HEK293 (cell line): Measurements from ENCODE around the gene GDE1.

Experiments
- GLI4 ChIP-seq: fragments of 450-650 bp; formaldehyde crosslinking; IDR thresholded peaks from 2 replicates; pipeline ENCODE4 v1.5.1; 2016; ENCODE audit warnings: missing biosample characterization, missing genetic modification characterization
- IKZF3 ChIP-seq: fragments of 450-650 bp; IDR thresholded peaks from 2 replicates; pipeline ENCODE4 v1.5.0; 2018; ENCODE audit warnings: missing biosample characterization, mild to moderate bottlenecking, missing genetic modification characterization, moderate library complexity
- KLF1 ChIP-seq: fragments of 450-650 bp; formaldehyde crosslinking; IDR thresholded peaks from 2 replicates; pipeline ENCODE4 v1.5.1; 2016; ENCODE audit warnings: missing biosample characterization, missing genetic modification characterization
- KLF10 ChIP-seq: fragments of 450-650 bp; IDR thresholded peaks from 2 replicates; pipeline ENCODE4 v1.5.1; 2018; ENCODE audit warnings: missing biosample characterization, mild to moderate bottlenecking, missing genetic modification characterization
- KLF9 ChIP-seq: fragments of 450-650 bp; formaldehyde crosslinking; IDR thresholded peaks from 2 replicates; pipeline ENCODE4 v1.5.1; 2016; ENCODE audit warnings: missing biosample characterization, missing genetic modification characterization, low read depth
- OSR2 ChIP-seq: fragments of 450-650 bp; formaldehyde crosslinking; IDR thresholded peaks from 2 replicates; pipeline ENCODE4 v1.5.1; 2016; ENCODE audit warnings: missing biosample characterization, missing genetic modification characterization
- SP2 ChIP-seq: fragments of 450-650 bp; formaldehyde crosslinking; IDR thresholded peaks from 2 replicates; pipeline ENCODE4 v1.5.1; 2016; ENCODE audit warnings: missing biosample characterization, missing genetic modification characterization
- SP7 ChIP-seq: fragments of 450-650 bp; formaldehyde crosslinking; IDR thresholded peaks from 2 replicates; pipeline ENCODE4 v1.5.1; 2016; ENCODE audit warnings: missing biosample characterization, missing genetic modification characterization
- WT1 ChIP-seq: fragments of 450-650 bp; formaldehyde crosslinking; IDR thresholded peaks from 2 replicates; pipeline ENCODE4 v1.5.1; 2016; ENCODE audit warnings: missing biosample characterization, missing genetic modification characterization
- ZBTB7A ChIP-seq: fragments of 450-650 bp; formaldehyde crosslinking; IDR thresholded peaks from 2 replicates; pipeline ENCODE4 v1.5.1; 2016; ENCODE audit warnings: low read depth, missing biosample characterization, missing genetic modification characterization
- ZEB2 ChIP-seq: fragments of 450-650 bp; formaldehyde crosslinking; IDR thresholded peaks from 2 replicates; pipeline ENCODE4 v1.5.1; 2016; ENCODE audit warnings: missing biosample characterization, missing genetic modification characterization
- ZFP37 ChIP-seq: fragments of 450-650 bp; formaldehyde crosslinking; IDR thresholded peaks from 2 replicates; pipeline ENCODE4 v1.5.1; 2016; ENCODE audit warnings: missing biosample characterization, missing genetic modification characterization
- ZNF146 ChIP-seq: fragments of 450-650 bp; formaldehyde crosslinking; IDR thresholded peaks from 2 replicates; pipeline ENCODE4 v1.5.1; 2016; ENCODE audit warnings: missing biosample characterization, missing genetic modification characterization
- ZNF211 ChIP-seq: fragments of 450-650 bp; formaldehyde crosslinking; IDR thresholded peaks from 2 replicates; pipeline ENCODE4 v1.5.1; 2016; ENCODE audit warnings: low read depth, missing biosample characterization, missing genetic modification characterization
- ZNF335 ChIP-seq: fragments of 450-650 bp; formaldehyde crosslinking; conservative IDR thresholded peaks from 2 replicates; pipeline ENCODE4 v1.5.1; 2016; ENCODE audit warnings: missing biosample characterization, missing genetic modification characterization
- ZNF350 ChIP-seq: fragments of 450-650 bp; formaldehyde crosslinking; IDR thresholded peaks from 2 replicates; pipeline ENCODE4 v1.5.0; 2017; ENCODE audit warnings: missing biosample characterization, mild to moderate bottlenecking, missing genetic modification characterization
- ZNF366 ChIP-seq: fragments of 450-650 bp; formaldehyde crosslinking; conservative IDR thresholded peaks from 2 replicates; pipeline ENCODE4 v1.5.1; 2016; ENCODE audit warnings: missing biosample characterization, missing genetic modification characterization
- ZNF521 ChIP-seq: fragments of 450-650 bp; formaldehyde crosslinking; IDR thresholded peaks from 2 replicates; pipeline ENCODE4 v1.5.1; 2017; ENCODE audit warnings: missing biosample characterization, mild to moderate bottlenecking, missing genetic modification characterization
- ZNF530 ChIP-seq: fragments of 450-650 bp; formaldehyde crosslinking; IDR thresholded peaks from 2 replicates; pipeline ENCODE4 v1.5.1; 2016; ENCODE audit warnings: low read depth, missing biosample characterization, missing genetic modification characterization
- ZNF571 ChIP-seq: fragments of 450-650 bp; formaldehyde crosslinking; IDR thresholded peaks from 2 replicates; pipeline ENCODE4 v1.5.0; 2017; ENCODE audit warnings: missing biosample characterization, missing genetic modification characterization
- ZNF629 ChIP-seq: fragments of 450-650 bp; formaldehyde crosslinking; IDR thresholded peaks from 2 replicates; pipeline ENCODE4 v1.5.1; 2017; ENCODE audit warnings: missing biosample characterization, missing genetic modification characterization
- ZNF768 ChIP-seq: fragments of 450-650 bp; formaldehyde crosslinking; IDR thresholded peaks from 2 replicates; pipeline ENCODE4 v1.5.1; 2018; ENCODE audit warnings: missing biosample characterization, mild to moderate bottlenecking, missing genetic modification characterization
- ZNF843 ChIP-seq: fragments of 450-650 bp; formaldehyde crosslinking; IDR thresholded peaks from 2 replicates; pipeline ENCODE4 v1.5.1; 2016; ENCODE audit warnings: missing biosample characterization, missing genetic modification characterization
- ZSCAN16 ChIP-seq: fragments of 450-650 bp; formaldehyde crosslinking; IDR thresholded peaks from 2 replicates; pipeline ENCODE4 v1.5.1; 2016; ENCODE audit warnings: missing biosample characterization, missing genetic modification characterization
- ZSCAN23 ChIP-seq: fragments of 450-650 bp; formaldehyde crosslinking; IDR thresholded peaks from 2 replicates; pipeline ENCODE4 v1.5.1; 2016; ENCODE audit warnings: missing biosample characterization, missing genetic modification characterization
- ZXDB ChIP-seq: fragments of 450-650 bp; formaldehyde crosslinking; IDR thresholded peaks from 2 replicates; pipeline ENCODE4 v1.5.1; 2016; ENCODE audit warnings: missing biosample characterization, missing genetic modification characterization
- TF ChIP-seq, protein P1 (sequence below): fragments of 450-650 bp; formaldehyde crosslinking; IDR thresholded peaks from 2 replicates; pipeline ENCODE4 v1.5.1; 2016; ENCODE audit warnings: missing biosample characterization, missing genetic modification characterization
- TF ChIP-seq, protein P2 (sequence below): fragments of 450-650 bp; formaldehyde crosslinking; IDR thresholded peaks from 2 replicates; pipeline ENCODE4 v1.5.1; 2016; ENCODE audit warnings: missing biosample characterization, missing genetic modification characterization
- TF ChIP-seq, protein P3 (sequence below): IDR thresholded peaks from 2 replicates; pipeline ENCODE4 v1.6.1; 2011; ENCODE audit warnings: mild to moderate bottlenecking, low read depth, low read length, borderline replicate concordance
- TF ChIP-seq, protein P4 (sequence below): fragments of 450-650 bp; formaldehyde crosslinking; IDR thresholded peaks from 2 replicates; pipeline ENCODE4 v1.5.1; 2016; ENCODE audit warnings: missing biosample characterization, missing genetic modification characterization
- TF ChIP-seq, protein P5 (sequence below): fragments of 450-650 bp; formaldehyde crosslinking; IDR thresholded peaks from 2 replicates; pipeline ENCODE4 v1.5.1; 2016; ENCODE audit warnings: missing biosample characterization, missing genetic modification characterization, borderline replicate concordance

GDE1 gene

GRCh38 chr16:19517424-19518089 lies 4.3 kb downstream of the GDE1 start (continued):
- TF ChIP-seq GLI4 (tag by site-specific recombination) (no peak), ZNF350 (no peak), SP7 (peak; percentile 92), ZNF768 (no peak), ZNF629 (peak; percentile 73), ZNF366 (tag by site-specific recombination) (peak; percentile 75), ZEB2 (0 out of 2 replicates have a peak, but pooled peaks have one; percentile 61), ZNF146 (tag by site-specific recombination) (0 out of 2 replicates have a peak, but pooled peaks have one; percentile 3), ZXDB (peak; percentile 73), ZNF211 (no peak), ZSCAN16 (no peak), OSR2 (tag by site-specific recombination) (peak; percentile 84), ZFP37 (tag by site-specific recombination) (no peak), ZNF521 (tag by site-specific recombination) (no peak), KLF10 (tag by site-specific recombination) (peak; percentile 55), KLF9 (tag by site-specific recombination) (peak; percentile 26; the same call in 1 of the 2 replicates), KLF1 (tag by site-specific recombination) (peak; percentile 89), ZNF843 (tag by site-specific recombination) (peak; percentile 80), SP2 (tag by site-specific recombination) (no peak), ZNF530 (tag by site-specific recombination) (no peak), IKZF3 (peak; percentile 53; the same call in 1 of the 2 replicates), ZNF571 (tag by site-specific recombination) (no peak), ZNF335 (peak; percentile 18; the same call in 1 of the 2 replicates), WT1 (0 out of 2 replicates have a peak, but pooled peaks have one; percentile 14), ZBTB7A (tag by site-specific recombination) (no peak), ZSCAN23 (no peak)
- TF ChIP-seq, protein P1, sequence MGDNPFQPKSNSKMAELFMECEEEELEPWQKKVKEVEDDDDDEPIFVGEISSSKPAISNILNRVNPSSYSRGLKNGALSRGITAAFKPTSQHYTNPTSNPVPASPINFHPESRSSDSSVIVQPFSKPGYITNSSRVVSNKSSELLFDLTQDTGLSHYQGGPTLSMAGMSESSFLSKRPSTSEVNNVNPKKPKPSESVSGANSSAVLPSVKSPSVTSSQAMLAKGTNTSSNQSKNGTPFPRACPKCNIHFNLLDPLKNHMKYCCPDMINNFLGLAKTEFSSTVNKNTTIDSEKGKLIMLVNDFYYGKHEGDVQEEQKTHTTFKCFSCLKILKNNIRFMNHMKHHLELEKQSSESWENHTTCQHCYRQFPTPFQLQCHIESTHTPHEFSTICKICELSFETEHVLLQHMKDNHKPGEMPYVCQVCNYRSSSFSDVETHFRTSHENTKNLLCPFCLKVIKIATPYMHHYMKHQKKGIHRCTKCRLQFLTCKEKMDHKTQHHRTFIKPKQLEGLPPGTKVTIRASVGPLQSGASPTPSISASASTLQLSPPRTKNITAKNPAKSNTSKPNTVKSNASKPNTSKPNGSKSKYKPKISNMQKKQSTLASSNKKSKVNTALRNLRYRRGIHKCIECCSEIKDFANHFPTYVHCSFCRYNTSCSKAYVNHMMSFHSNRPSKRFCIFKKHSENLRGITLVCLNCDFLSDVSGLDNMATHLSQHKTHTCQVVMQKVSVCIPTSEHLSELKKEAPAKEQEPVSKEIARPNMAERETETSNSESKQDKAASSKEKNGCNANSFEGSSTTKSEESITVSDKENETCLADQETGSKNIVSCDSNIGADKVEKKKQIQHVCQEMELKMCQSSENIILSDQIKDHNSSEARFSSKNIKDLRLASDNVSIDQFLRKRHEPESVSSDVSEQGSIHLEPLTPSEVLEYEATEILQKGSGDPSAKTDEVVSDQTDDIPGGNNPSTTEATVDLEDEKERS = no peak
- TF ChIP-seq, protein P2, sequence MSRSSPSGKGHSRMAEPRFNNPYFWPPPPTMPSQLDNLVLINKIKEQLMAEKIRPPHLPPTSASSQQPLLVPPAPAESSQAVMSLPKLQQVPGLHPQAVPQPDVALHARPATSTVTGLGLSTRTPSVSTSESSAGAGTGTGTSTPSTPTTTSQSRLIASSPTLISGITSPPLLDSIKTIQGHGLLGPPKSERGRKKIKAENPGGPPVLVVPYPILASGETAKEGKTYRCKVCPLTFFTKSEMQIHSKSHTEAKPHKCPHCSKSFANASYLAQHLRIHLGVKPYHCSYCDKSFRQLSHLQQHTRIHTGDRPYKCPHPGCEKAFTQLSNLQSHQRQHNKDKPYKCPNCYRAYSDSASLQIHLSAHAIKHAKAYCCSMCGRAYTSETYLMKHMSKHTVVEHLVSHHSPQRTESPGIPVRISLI (tag by site-specific recombination) = peak; percentile 61; the same call in 1 of the 2 replicates
- TF ChIP-seq, protein P3, sequence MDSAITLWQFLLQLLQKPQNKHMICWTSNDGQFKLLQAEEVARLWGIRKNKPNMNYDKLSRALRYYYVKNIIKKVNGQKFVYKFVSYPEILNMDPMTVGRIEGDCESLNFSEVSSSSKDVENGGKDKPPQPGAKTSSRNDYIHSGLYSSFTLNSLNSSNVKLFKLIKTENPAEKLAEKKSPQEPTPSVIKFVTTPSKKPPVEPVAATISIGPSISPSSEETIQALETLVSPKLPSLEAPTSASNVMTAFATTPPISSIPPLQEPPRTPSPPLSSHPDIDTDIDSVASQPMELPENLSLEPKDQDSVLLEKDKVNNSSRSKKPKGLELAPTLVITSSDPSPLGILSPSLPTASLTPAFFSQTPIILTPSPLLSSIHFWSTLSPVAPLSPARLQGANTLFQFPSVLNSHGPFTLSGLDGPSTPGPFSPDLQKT = no peak
- TF ChIP-seq, protein P4, sequence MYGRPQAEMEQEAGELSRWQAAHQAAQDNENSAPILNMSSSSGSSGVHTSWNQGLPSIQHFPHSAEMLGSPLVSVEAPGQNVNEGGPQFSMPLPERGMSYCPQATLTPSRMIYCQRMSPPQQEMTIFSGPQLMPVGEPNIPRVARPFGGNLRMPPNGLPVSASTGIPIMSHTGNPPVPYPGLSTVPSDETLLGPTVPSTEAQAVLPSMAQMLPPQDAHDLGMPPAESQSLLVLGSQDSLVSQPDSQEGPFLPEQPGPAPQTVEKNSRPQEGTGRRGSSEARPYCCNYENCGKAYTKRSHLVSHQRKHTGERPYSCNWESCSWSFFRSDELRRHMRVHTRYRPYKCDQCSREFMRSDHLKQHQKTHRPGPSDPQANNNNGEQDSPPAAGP = peak; percentile 84
- TF ChIP-seq, protein P5, sequence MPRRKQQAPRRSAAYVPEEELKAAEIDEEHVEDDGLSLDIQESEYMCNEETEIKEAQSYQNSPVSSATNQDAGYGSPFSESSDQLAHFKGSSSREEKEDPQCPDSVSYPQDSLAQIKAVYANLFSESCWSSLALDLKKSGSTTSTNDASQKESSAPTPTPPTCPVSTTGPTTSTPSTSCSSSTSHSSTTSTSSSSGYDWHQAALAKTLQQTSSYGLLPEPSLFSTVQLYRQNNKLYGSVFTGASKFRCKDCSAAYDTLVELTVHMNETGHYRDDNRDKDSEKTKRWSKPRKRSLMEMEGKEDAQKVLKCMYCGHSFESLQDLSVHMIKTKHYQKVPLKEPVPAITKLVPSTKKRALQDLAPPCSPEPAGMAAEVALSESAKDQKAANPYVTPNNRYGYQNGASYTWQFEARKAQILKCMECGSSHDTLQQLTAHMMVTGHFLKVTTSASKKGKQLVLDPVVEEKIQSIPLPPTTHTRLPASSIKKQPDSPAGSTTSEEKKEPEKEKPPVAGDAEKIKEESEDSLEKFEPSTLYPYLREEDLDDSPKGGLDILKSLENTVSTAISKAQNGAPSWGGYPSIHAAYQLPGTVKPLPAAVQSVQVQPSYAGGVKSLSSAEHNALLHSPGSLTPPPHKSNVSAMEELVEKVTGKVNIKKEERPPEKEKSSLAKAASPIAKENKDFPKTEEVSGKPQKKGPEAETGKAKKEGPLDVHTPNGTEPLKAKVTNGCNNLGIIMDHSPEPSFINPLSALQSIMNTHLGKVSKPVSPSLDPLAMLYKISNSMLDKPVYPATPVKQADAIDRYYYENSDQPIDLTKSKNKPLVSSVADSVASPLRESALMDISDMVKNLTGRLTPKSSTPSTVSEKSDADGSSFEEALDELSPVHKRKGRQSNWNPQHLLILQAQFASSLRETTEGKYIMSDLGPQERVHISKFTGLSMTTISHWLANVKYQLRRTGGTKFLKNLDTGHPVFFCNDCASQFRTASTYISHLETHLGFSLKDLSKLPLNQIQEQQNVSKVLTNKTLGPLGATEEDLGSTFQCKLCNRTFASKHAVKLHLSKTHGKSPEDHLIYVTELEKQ (tag by site-specific recombination) = 0 out of 2 replicates have a peak, but pooled peaks have one; percentile 5
